Activated CD4-positive, alpha-beta T cell treated with anti-CD3 and anti-CD28 coated beads, Interleukin-2, amount 10 ng/mL, durations not matched to agents 7 days and 5 days (primary cell): ENCODE results near the gene NEU1. TPM values are rescaled to one million over a fixed set of nuclear protein-coding genes. Genes with fewer than 3 reads are reported as not detected.

ENCODE experiments used
- CTCF ChIA-PET: fragments of 350-600 bp; sonication (Branson Sonifier 250); formaldehyde crosslinking; loops from one replicate; lab custom pipeline; 2021; ENCODE audit warnings: antibody characterized with exemption; lab: Charles Lee
- POLR2A ChIA-PET: fragments of 350-600 bp; sonication (Branson Sonifier 250); formaldehyde crosslinking; loops from one replicate; lab custom pipeline; 2021; ENCODE audit warnings: antibody characterized with exemption; lab: Charles Lee
- DNase-seq: peaks from one replicate; pipeline ENCODE4 v3.0.0-alpha.2; 2020
- H3K27ac Mint-ChIP-seq: one replicate; pipeline ENCODE4 v1.8.0; 2021; ENCODE audit warnings: mild to moderate bottlenecking, moderate library complexity, mixed read lengths
- H3K27me3 Mint-ChIP-seq: one replicate; pipeline ENCODE4 v1.8.0; 2021; ENCODE audit warnings: mixed read lengths
- H3K36me3 Mint-ChIP-seq: one replicate; pipeline ENCODE4 v1.8.0; 2021; ENCODE audit warnings: low read depth, mixed read lengths
- H3K4me1 Mint-ChIP-seq: one replicate; pipeline ENCODE4 v1.8.0; 2021; ENCODE audit warnings: mixed read lengths
- H3K4me3 Mint-ChIP-seq: one replicate; pipeline ENCODE4 v1.8.0; 2021; ENCODE audit warnings: mild to moderate bottlenecking, moderate library complexity, mixed read lengths
- H3K9me3 Mint-ChIP-seq: one replicate; pipeline ENCODE4 v1.8.0; 2021; ENCODE audit warnings: mixed read lengths
- total RNA-seq, 2 experiments: library from RNA; stranded (reverse); gene quantifications; one replicate each; pipeline ENCODE4 v1.2.3, GENCODE V29; 2021

Gene NEU1
- total RNA-seq, 2 experiments from 2014 or later, result 16.7 to 17.0 TPM

DNA sequence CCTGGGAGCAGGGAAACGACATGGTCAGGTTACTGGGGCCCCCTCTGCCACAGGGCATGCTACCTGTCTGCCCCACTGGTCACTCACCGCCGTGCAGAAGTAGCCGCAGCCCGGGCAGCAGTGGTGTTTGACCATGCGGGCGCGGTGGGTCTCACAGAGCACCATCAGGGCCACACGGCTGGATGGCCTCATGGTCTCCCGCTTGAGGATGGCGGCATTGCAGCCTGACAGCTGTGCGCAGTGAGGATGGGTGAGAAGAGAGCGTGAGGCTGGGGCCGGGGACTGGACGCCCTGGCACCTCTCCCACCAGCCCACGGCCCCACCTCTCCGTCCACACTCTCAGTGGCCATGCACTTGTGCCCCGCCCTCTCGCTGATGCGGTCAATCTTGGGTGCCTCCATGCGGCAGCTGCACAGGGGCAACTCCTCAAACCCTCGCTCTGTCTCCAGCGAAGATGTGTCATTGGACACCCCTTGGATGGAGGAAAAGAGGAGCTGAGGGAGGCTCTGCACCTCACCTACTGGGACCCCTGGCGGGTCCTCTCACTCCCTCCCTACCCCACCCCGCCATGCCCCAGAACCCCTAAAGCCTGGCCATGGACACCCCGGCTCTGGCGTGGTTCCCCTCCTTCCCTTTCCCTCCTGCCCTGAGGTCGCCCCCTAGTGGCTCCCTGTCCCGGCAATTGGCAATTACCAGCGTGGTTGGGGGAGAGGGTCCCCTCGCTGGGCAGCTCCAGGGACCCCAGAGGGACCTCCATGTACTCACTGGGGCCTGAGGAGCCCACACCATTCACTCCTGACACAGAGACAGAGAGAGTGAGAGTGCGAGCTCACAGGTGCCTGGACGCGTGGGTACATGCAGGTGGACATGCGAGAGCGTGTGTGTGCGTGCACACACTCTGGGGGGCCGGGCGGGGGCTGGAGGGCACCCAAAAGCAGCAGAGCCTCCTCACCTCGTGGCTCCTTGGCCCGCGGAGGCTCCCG lies 25.9 kb upstream of the NEU1 start:
- DNase-seq, result peak; percentile 62
- H3K4me1 Mint-ChIP-seq, result peaks cover 4% of the 10 kb centered on the region
- no peaks in the 10 kb centered on the region for H3K9me3 Mint-ChIP-seq
- CTCF ChIA-PET, result interaction anchor here (0.5 to 2.2 kb wide), 6 partner anchors 9 to 238 kb away, joined by 3 to 11 read pairs (median 4); partner anchors contain the start of gene EHMT2
- no peak overlapping the region for H3K27ac Mint-ChIP-seq
- no peaks in the 10 kb centered on the region for H3K27me3 Mint-ChIP-seq
- POLR2A ChIA-PET, result no interaction called here
- peaks cover 47% of the 10 kb centered on the region for H3K36me3 Mint-ChIP-seq
- H3K4me3 Mint-ChIP-seq, result no peak overlapping the region

GRCh38 chr6:31887173-31888007 lies 24.8 kb upstream of the NEU1 start:
- H3K4me1 Mint-ChIP-seq, result no peaks in the 10 kb centered on the region
- POLR2A ChIA-PET, result no interaction called here
- H3K27ac Mint-ChIP-seq, result no peak overlapping the region
- no peak for DNase-seq
- H3K36me3 Mint-ChIP-seq, result peaks cover 45% of the 10 kb centered on the region
- H3K9me3 Mint-ChIP-seq, result no peaks in the 10 kb centered on the region
- CTCF ChIA-PET, result interaction anchor here (0.5 to 2.2 kb wide), 4 partner anchors 10 to 237 kb away, joined by 3 to 11 read pairs (median 5); partner anchors contain the start of genes EHMT2 and LY6G5C
- no peaks in the 10 kb centered on the region for H3K27me3 Mint-ChIP-seq
- H3K4me3 Mint-ChIP-seq, result no peak overlapping the region

DNA sequence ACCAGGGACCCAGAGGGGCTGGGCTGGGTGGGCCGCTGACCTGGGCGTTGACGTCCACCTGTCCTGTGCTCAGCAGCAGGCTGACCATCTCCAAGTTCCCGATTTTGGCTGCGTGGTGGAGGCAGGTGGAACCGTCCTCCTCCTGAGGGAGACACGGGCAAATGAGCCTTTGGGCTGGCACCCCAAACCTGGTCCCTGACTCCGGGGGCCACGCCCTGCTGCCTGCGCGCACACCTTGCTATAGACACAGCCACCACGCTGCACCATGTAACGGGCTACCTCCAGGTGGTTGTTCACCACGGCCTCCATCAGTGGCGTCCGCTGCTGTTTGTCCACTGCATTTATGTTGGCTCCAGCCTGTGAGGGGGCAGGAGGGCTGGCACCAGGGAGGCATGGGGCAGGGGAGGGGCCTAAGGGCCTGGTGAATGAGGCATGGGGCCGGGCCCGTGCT lies 23.9 kb upstream of the NEU1 start:
- Mint-ChIP-seq H3K36me3 (peaks cover 44% of the 10 kb centered on the region), H3K9me3 (no peaks in the 10 kb centered on the region), H3K27me3 (no peaks in the 10 kb centered on the region), H3K27ac (no peak overlapping the region), H3K4me3 (no peak overlapping the region), H3K4me1 (no peaks in the 10 kb centered on the region)
- POLR2A ChIA-PET, result no interaction called here
- no peak for DNase-seq
- CTCF ChIA-PET, result interaction anchor here (1.4 kb wide), 1 partner anchor 206 kb away, joined by 3 read pairs; the partner anchor contains the start of gene LY6G5C

GRCh38 chr6:31884528-31885035 lies 22.0 kb upstream of the NEU1 start:
- ChIA-PET CTCF (interaction anchor here (0.7 to 1.1 kb wide), 2 partner anchors 37 to 287 kb away, joined by 3 to 5 read pairs; no protein-coding TSS in a partner anchor), POLR2A (no interaction called here)
- no peak for DNase-seq
- Mint-ChIP-seq H3K27ac (no peak overlapping the region), H3K4me3 (no peak overlapping the region), H3K4me1 (no peaks in the 10 kb centered on the region), H3K9me3 (no peaks in the 10 kb centered on the region), H3K36me3 (peaks cover 47% of the 10 kb centered on the region), H3K27me3 (no peaks in the 10 kb centered on the region)

GRCh38 chr6:31883676-31884075 lies 21.1 kb upstream of the NEU1 start:
- ChIA-PET CTCF (interaction anchor here (0.7 to 1.4 kb wide), 2 partner anchors 11 to 38 kb away, joined by 3 read pairs; no protein-coding TSS in a partner anchor), POLR2A (no interaction called here)
- peaks cover 42% of the 10 kb centered on the region for H3K36me3 Mint-ChIP-seq

DNA sequence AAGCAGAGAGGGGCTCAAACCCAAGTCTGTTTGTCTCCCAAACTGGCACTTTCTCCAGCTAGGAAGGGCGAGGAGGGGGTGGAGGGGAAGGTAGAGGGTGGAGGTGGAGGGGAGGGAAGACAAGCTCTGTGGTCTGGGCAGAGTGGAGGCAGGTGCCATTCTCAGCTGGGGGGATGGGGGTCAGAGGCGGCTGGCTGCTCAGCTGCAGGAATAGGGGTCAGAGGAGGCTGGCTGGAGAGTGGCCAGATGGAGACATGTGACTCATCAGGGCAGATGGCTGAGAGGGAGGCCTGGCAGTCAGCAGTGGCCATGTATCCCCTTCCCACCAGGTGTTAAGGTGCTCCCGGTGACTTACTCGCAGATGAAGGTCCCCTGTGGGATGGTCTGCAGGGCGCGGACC lies 19.7 kb upstream of the NEU1 start:
- no peaks in the 10 kb centered on the region for H3K4me1 Mint-ChIP-seq
- peaks cover 38% of the 10 kb centered on the region for H3K36me3 Mint-ChIP-seq
- H3K27me3 Mint-ChIP-seq, result no peaks in the 10 kb centered on the region
- H3K4me3 Mint-ChIP-seq, result no peak overlapping the region
- H3K27ac Mint-ChIP-seq, result no peak overlapping the region
- no peaks in the 10 kb centered on the region for H3K9me3 Mint-ChIP-seq
- ChIA-PET CTCF (interaction anchor here (1.0 to 1.4 kb wide), 2 partner anchors 13 to 112 kb away, joined by 3 read pairs; no protein-coding TSS in a partner anchor), POLR2A (no interaction called here)
- DNase-seq, result no peak

More at GRCh38 chr6:31883676-31884075, 21.1 kb upstream of the NEU1 start:
- H3K27ac Mint-ChIP-seq, result no peak overlapping the region
- H3K4me1 Mint-ChIP-seq, result no peaks in the 10 kb centered on the region
- H3K4me3 Mint-ChIP-seq, result no peak overlapping the region
- DNase-seq, result no peak
- no peaks in the 10 kb centered on the region for H3K27me3 Mint-ChIP-seq
- H3K9me3 Mint-ChIP-seq, result no peaks in the 10 kb centered on the region

- H3K27ac Mint-ChIP-seq, result no peak overlapping the region
- ChIA-PET POLR2A (no interaction called here), CTCF (interaction anchor here (0.6 kb wide), 1 partner anchor 274 kb away, joined by 3 read pairs; no protein-coding TSS in a partner anchor)
- H3K4me3 Mint-ChIP-seq, result no peak overlapping the region
- DNase-seq, result no peak
- H3K27me3 Mint-ChIP-seq, result no peaks in the 10 kb centered on the region
- no peaks in the 10 kb centered on the region for H3K4me1 Mint-ChIP-seq
- peaks cover 34% of the 10 kb centered on the region for H3K36me3 Mint-ChIP-seq
- no peaks in the 10 kb centered on the region for H3K9me3 Mint-ChIP-seq
These were observed 18.7 kb upstream of the NEU1 start for GRCh38 chr6:31881136-31881859.

- DNase-seq, result no peak
- no peak overlapping the region for H3K4me3 Mint-ChIP-seq
- no peaks in the 10 kb centered on the region for H3K9me3 Mint-ChIP-seq
- no peak overlapping the region for H3K27ac Mint-ChIP-seq
- ChIA-PET CTCF (interaction anchor here (0.6 kb wide), 1 partner anchor 16 kb away, joined by 3 read pairs; no protein-coding TSS in a partner anchor), POLR2A (no interaction called here)
- H3K4me1 Mint-ChIP-seq, result peaks cover 2% of the 10 kb centered on the region
- no peaks in the 10 kb centered on the region for H3K27me3 Mint-ChIP-seq
- H3K36me3 Mint-ChIP-seq, result peaks cover 28% of the 10 kb centered on the region
These were observed 18.0 kb upstream of the NEU1 start for GRCh38 chr6:31880616-31881015.

DNA sequence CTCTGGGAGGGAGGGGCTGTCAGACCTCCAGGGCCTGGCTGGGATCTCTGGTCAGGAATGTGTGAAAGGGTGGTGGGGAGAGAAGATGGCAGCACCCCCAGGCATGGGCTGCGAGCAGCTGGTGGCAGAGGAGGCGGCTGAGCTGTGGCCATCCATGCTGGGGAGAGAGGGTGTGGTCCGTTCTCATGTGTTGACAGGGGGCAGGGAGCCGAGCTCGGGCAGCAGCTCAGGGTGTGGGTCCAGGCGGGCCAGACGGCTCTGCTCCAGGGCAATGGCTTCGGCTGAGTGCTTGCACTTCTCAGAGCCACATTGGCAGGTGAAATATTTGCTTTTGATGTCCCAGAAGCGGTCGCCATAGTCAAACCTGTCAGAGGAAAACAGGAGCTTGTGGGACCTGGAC lies 17.3 kb upstream of the NEU1 start:
- Mint-ChIP-seq H3K9me3 (no peaks in the 10 kb centered on the region), H3K36me3 (peaks cover 23% of the 10 kb centered on the region), H3K4me1 (peaks cover 2% of the 10 kb centered on the region), H3K4me3 (no peak overlapping the region), H3K27me3 (no peaks in the 10 kb centered on the region), H3K27ac (no peak overlapping the region)
- POLR2A ChIA-PET, result no interaction called here
- no peak for DNase-seq
- CTCF ChIA-PET, result interaction anchor here (0.6 kb wide), 1 partner anchor 16 kb away, joined by 3 read pairs; no protein-coding TSS in a partner anchor

GRCh38 chr6:31879143-31879542 lies 16.5 kb upstream of the NEU1 start:
- peaks cover 2% of the 10 kb centered on the region for H3K4me1 Mint-ChIP-seq
- H3K36me3 Mint-ChIP-seq, result peaks cover 23% of the 10 kb centered on the region
- H3K4me3 Mint-ChIP-seq, result no peak overlapping the region
- H3K27ac Mint-ChIP-seq, result no peak overlapping the region
- no peaks in the 10 kb centered on the region for H3K9me3 Mint-ChIP-seq
- no peaks in the 10 kb centered on the region for H3K27me3 Mint-ChIP-seq
- POLR2A ChIA-PET, result no interaction called here
- DNase-seq, result no peak
- CTCF ChIA-PET, result no interaction called here

DNA sequence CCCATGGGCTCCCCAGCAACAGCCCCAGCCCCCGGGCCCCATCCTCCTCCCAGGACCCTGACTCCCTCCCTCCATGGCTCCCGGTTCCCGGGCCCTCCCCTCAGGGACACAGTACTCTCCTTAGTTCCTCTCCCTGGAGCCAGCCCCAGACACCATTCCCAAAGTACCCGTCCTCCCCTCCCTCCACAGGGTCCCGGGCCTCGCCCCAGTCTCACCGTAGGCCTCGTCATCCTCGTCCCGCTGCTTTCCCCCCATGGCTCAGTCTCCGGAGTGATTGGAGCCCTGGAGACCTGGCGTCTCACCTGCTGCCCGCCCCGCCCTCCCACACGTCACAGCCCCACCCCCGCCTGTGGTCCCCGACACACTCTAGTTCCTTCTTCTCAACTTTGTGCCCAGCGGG lies 16.1 kb upstream of the NEU1 start, which contains the start of gene SLC44A4:
Gene SLC44A4, minus strand, starts transcription at position 272 of the 400 bp plus-strand sequence. Its CDS starts 17 bp downstream, at position 255.
- peak within 1 kb of the TSS; percentile 25 for H3K27ac Mint-ChIP-seq
- ChIA-PET CTCF (no interaction called here), POLR2A (no interaction called here)
- H3K4me3 Mint-ChIP-seq, result no peak within 1 kb of the TSS
- no peak for DNase-seq
- peaks cover 2% of the 10 kb centered on the region for H3K4me1 Mint-ChIP-seq
- peaks cover 22% of the 10 kb centered on the region for H3K36me3 Mint-ChIP-seq
- H3K27me3 Mint-ChIP-seq, result no peaks in the 10 kb centered on the region
- H3K9me3 Mint-ChIP-seq, result no peaks in the 10 kb centered on the region
